ENCODE results near the gene DGKQ. TPM values are rescaled to one million over a fixed set of nuclear protein-coding genes. Genes with fewer than 3 reads are reported as not detected.

Gene DGKQ
- total RNA-seq, 4 donors from 2014 or later: 3.2 to 5.2 (median 4.5) TPM

DNA sequence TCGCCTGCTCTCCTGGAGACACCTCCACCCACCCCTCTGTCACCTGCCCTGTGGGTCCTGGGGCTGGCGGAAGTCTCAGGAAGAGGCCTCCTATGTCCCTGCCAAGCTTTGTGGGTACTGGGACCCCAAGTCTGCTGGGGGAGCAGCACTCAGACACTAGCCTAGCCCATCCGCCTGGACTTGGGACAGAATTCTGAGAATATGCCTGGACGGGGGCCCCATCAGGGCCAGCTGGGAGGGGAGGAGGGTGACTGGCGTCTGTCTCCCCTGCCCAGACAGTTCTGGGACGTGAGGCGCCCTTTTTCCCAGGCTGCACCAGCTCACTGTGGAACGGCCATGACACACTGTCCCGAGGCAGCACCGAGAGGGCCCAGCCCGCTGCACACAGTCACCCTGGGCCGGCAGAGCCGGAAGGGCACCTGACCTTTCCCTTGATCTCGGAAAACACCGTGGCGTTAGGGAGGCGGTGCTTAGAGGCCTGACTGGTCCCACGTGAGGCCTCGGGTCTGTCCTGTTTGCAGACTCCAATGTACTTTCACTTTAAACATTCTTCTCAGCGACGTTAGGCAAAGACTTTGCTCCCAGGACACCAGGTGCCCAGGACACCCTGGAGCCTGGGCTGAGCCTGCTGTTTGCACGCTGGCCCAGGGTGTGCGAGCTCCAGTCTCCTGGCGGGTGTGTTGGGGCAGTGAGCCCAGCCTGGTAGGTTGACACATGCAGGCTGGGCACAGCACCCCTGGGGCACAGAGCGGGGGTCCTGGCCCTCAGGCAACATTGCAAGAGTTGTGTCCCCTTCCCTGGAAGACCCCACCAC lies 19.1 kb upstream of the DGKQ start:
- no peaks in the 10 kb centered on the region for H3K9me3 ChIP-seq
- intact Hi-C loops (cut with DNase I; ENCODE audit: low total_unique reads) (no loop called here), in situ Hi-C loops (cut with MboI; ENCODE audit: low sequenced_read_pairs in 4 of 4) (no loop called here)
- H3K27me3 ChIP-seq: peaks cover 12 to 13% (median 12%) of the 10 kb centered on the region in 3 donors
- TF ChIP-seq, protein P1, sequence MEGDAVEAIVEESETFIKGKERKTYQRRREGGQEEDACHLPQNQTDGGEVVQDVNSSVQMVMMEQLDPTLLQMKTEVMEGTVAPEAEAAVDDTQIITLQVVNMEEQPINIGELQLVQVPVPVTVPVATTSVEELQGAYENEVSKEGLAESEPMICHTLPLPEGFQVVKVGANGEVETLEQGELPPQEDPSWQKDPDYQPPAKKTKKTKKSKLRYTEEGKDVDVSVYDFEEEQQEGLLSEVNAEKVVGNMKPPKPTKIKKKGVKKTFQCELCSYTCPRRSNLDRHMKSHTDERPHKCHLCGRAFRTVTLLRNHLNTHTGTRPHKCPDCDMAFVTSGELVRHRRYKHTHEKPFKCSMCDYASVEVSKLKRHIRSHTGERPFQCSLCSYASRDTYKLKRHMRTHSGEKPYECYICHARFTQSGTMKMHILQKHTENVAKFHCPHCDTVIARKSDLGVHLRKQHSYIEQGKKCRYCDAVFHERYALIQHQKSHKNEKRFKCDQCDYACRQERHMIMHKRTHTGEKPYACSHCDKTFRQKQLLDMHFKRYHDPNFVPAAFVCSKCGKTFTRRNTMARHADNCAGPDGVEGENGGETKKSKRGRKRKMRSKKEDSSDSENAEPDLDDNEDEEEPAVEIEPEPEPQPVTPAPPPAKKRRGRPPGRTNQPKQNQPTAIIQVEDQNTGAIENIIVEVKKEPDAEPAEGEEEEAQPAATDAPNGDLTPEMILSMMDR (IDR thresholded peaks at IDR 0.05 in 4 of 5, conservative IDR thresholded peaks at IDR 0.05 in 1 of 5): no peak
- no peak for TF ChIP-seq POLR2A (IDR thresholded peaks at IDR 0.05)
- H3K4me3 ChIP-seq: no peak overlapping the region
- DNase-seq (no peak), ATAC-seq (peak in 1 of 2 donors; percentile 44)
- peaks cover 2 to 9% of the 10 kb centered on the region in 2 donors for H3K4me1 ChIP-seq
- no peak overlapping the region for H3K27ac ChIP-seq
- peaks cover 0 to 11% of the 10 kb centered on the region in 2 donors for H3K36me3 ChIP-seq

DNA sequence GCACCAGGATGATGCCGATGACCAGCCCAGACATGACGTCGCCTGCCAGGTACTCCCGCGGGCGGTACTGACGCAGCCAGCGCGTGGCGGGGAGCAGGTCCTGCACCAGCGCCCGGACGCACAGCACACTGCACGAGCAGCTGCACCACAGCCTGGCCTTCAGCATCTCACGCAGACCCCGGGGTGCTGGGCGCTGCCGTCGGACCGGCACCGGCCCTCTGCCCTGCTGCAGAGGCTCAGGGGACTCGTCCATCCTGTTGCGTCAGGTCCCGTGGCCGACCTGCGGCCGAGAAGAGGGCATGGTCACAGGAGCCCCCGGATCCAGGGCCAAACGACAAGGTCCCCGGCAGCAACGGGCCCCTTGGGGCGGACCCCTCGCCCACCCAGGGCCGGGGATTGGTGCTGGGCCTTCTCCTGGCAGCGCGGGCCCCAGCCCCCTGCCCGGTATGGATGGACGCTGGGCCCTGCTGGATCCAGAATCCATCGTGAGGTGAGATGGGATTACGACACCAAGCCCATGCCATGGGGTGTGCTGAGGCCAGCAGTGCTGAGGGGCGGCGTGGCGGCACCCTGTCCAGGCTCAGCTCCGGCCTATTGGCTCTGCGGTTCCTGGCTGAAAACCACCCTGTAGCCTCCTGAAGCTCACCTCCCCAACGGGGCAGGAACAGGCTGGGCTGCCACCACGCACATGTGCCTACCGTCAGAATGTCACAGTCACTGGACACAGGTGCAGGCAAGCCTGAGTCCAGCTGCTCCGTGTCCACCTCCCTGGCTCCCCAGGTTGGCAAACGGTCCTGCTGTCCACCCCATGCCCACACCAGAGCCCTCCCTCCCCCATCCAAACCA lies 18.3 kb upstream of the DGKQ start:
- Histone ChIP-seq H3K27me3 (peaks cover 7% of the 10 kb centered on the region in 3 donors), H3K4me1 (peaks cover 0 to 9% of the 10 kb centered on the region in 2 donors), H3K9me3 (no peaks in the 10 kb centered on the region), H3K4me3 (no peak overlapping the region), H3K36me3 (peaks cover 0 to 11% of the 10 kb centered on the region in 2 donors), H3K27ac (no peak overlapping the region)
- no peak for TF ChIP-seq POLR2A (IDR thresholded peaks at IDR 0.05)
- TF ChIP-seq, protein P1 (IDR thresholded peaks at IDR 0.05 in 4 of 5, conservative IDR thresholded peaks at IDR 0.05 in 1 of 5): no peak
- in situ Hi-C loops (cut with MboI; ENCODE audit: low sequenced_read_pairs in 4 of 4): no loop called here
- intact Hi-C loops (cut with DNase I; ENCODE audit: low total_unique reads): no loop called here
- ATAC-seq (no peak), DNase-seq (no peak)

DNA sequence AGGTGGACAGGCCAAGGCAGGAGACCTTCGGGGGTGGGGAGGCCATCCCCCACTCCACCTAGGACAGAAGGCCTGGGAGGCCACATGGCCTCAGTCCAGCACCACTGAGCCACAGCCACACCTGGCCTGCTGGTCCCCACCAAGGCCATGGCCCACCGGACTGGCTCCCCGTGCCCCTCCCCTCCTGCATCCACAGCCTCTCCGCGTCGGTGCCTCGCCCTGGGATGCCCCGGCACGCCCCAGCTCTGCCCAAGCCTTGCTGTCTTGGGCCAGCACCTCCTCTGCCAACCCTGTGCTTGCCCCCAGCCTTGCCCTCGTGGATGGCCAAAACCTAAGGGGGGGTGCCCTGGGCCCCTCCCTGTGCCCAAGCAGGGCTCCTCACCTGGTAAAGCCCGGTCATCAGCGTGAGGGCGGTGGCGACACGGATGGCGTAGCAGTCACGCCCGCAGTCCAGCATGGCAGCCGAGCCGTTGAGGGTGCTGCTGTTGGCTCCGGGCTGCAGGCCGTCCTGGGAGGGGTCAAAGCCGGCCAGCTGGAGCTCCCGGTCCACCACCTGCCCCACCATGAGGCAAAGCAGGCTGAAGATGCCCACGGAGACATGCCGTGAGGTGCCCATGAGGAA lies 17.5 kb upstream of the DGKQ start:
- Histone ChIP-seq H3K9me3 (no peaks in the 10 kb centered on the region), H3K36me3 (peaks cover 0 to 11% of the 10 kb centered on the region in 2 donors), H3K27me3 (peaks cover 0 to under 1% (median 0%) of the 10 kb centered on the region in 3 donors), H3K4me1 (peaks cover 7 to 16% of the 10 kb centered on the region in 2 donors), H3K27ac (no peak overlapping the region), H3K4me3 (no peak overlapping the region)
- DNase-seq (no peak), ATAC-seq (no peak)
- intact Hi-C loops (cut with DNase I; ENCODE audit: low total_unique reads) (no loop called here), in situ Hi-C loops (cut with MboI; ENCODE audit: low sequenced_read_pairs in 4 of 4) (no loop called here)
- TF ChIP-seq POLR2A (IDR thresholded peaks at IDR 0.05): no peak
- TF ChIP-seq, protein P1 (IDR thresholded peaks at IDR 0.05 in 4 of 5, conservative IDR thresholded peaks at IDR 0.05 in 1 of 5): no peak

DNA sequence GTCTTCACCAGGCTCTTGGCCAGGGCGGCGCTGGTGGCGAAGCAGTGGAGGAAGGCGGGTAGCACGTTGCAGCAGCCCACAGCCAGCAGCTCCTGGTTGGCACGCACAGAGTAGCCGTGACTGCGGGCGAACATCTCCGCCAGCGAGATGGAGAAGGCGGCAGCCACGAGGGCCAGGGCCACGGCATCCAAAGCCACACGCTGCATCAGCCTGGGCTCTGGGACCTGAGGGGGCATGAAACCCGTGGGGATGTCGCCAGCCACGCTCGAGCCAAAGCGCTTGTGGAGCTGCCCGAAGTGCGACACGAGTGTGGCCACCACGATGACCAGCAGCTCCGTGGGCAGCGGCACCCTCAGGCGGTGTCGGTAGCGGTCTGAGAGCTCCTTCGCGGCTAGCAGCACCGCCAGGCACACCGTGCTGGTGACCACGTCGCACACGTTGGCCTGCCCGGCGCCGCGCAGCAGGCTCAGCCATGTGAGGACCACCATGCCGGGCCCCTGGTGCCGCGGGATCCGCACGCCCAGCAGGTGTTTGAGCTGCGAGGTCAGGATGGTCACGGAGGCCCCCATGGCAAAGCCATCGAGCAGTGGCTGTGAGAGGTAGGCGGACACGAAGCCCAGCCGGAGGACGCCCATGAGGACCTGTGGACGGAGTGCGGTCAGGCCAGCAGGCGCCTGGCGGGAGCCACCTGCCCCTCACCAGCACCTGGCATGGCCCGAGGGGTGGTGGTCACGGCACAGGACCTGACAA lies 16.5 kb upstream of the DGKQ start:
- Histone ChIP-seq H3K4me3 (no peak overlapping the region), H3K4me1 (peaks cover 12 to 22% of the 10 kb centered on the region in 2 donors), H3K27ac (no peak overlapping the region), H3K36me3 (peaks cover 0 to 11% of the 10 kb centered on the region in 2 donors), H3K9me3 (no peaks in the 10 kb centered on the region), H3K27me3 (no peaks in the 10 kb centered on the region)
- ATAC-seq: no peak
- in situ Hi-C loops (cut with MboI; ENCODE audit: low sequenced_read_pairs in 4 of 4): no loop called here
- intact Hi-C loops (cut with DNase I; ENCODE audit: low total_unique reads): loop anchor here (5.0 kb wide), 1 partner anchor 58 kb away; the partner anchor contains the start of genes GAK and TMEM175
- no peak for TF ChIP-seq POLR2A (IDR thresholded peaks at IDR 0.05)
- TF ChIP-seq, protein P1 (IDR thresholded peaks at IDR 0.05 in 4 of 5, conservative IDR thresholded peaks at IDR 0.05 in 1 of 5): no peak
- DNase-seq: no peak

Data from gastrocnemius medialis (tissue), 4 donors.